GM12872 (cell line): ENCODE results near the gene SMOC2.

Experiments
- TF ChIP-seq, protein P1 (sequence below): IDR thresholded peaks from 3 replicates; pipeline ENCODE4 v1.5.1; 2011; ENCODE audit warnings: low read depth, mild to moderate bottlenecking, low read length, moderate library complexity; ENCODE audit not compliant: insufficient read depth

The SMOC2 gene

DNA sequence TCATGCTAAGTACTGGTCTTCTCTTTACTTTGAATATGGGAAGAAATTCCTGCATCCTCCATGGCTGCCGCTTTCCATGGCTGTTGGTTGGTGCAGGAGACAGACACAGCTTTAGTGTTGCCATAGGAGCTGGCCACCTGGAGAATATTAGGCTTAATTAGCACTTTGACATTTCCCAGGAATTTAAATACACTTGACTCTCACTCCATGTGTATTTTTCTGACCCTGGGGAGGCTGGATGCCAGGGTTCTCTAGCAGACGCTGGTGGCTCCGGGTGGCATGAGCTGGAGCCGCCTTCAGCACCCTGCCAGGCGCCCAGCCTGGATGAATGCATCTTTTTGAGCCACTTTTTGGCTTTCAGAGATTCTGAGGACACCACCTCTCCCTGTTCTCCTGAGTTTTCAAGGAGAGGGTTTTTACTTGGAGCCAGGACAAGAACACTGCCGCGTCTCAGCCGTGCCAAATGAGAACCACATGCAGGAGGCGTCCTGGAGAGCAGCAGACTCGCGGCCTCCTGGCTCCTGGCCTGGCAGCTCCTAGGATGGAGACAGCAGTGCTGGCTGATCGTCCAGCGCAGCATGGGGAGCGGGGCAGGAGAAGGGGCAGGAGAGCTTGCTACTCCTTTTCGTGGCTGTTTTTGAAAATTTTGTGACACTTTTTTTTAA lies 258.8 kb downstream of the SMOC2 start:
- TF ChIP-seq, protein P1, sequence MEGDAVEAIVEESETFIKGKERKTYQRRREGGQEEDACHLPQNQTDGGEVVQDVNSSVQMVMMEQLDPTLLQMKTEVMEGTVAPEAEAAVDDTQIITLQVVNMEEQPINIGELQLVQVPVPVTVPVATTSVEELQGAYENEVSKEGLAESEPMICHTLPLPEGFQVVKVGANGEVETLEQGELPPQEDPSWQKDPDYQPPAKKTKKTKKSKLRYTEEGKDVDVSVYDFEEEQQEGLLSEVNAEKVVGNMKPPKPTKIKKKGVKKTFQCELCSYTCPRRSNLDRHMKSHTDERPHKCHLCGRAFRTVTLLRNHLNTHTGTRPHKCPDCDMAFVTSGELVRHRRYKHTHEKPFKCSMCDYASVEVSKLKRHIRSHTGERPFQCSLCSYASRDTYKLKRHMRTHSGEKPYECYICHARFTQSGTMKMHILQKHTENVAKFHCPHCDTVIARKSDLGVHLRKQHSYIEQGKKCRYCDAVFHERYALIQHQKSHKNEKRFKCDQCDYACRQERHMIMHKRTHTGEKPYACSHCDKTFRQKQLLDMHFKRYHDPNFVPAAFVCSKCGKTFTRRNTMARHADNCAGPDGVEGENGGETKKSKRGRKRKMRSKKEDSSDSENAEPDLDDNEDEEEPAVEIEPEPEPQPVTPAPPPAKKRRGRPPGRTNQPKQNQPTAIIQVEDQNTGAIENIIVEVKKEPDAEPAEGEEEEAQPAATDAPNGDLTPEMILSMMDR = no peak

DNA sequence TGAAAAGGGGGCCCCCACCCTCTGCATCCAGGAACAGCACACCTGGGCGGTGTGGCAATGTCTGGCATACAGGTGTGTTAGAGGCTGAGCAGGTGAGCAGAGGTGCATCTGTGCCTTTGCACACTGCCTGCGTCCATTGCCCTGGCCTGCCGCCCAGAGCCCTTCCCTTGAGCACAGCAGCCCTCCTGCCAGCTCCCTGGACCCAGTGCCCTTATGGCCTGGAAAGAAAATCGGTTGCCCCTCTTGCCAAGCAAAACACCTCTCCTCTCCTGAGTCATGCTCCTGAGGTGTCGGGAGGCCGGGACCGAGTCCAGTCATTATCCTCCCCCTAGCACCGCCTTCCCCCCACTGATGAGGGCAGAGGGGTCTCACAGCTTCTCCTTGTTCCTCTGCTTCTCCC lies 259.9 kb downstream of the SMOC2 start:
- TF ChIP-seq, protein P1 = no peak

DNA sequence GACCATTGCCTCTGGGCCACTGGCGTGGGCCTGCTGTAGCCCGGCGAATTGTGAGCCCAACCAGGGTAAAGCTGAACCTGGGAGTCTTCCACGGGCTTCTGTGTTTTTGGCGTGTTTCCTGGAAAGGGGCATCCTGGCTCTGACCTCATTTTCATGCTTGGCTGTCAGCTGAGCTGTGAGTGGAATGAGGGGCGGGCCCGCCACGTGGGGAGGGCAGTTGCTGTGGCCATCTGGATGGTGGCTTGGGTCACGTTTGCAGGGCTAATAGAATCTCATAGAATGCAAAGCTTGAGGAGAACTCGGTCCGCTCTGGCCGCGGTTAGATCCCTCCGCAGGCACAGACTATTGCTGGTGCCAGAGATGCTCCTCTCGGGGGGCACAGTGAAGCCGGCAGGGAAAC lies 263.0 kb downstream of the SMOC2 start:
- TF ChIP-seq, protein P1 = no peak

DNA sequence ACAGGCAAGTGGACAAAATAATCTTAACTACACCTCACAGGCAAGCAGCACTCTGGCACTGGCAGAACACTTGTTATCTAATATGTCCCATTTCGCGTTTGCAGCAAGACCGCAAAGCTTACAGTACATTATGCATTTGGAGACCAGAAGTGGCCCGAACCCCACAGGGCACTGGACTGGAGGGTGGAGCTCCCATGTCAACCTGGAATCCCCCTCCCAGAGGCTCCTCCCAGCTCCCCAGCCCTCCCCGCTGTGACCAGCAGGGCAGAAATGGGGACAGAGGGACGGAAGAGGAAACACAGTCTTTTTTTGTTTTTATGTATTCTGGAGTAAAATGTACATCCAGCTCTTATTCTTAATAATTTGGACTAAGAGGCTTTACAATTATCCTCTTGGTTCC lies 263.7 kb downstream of the SMOC2 start:
- TF ChIP-seq, protein P1 = no peak

DNA sequence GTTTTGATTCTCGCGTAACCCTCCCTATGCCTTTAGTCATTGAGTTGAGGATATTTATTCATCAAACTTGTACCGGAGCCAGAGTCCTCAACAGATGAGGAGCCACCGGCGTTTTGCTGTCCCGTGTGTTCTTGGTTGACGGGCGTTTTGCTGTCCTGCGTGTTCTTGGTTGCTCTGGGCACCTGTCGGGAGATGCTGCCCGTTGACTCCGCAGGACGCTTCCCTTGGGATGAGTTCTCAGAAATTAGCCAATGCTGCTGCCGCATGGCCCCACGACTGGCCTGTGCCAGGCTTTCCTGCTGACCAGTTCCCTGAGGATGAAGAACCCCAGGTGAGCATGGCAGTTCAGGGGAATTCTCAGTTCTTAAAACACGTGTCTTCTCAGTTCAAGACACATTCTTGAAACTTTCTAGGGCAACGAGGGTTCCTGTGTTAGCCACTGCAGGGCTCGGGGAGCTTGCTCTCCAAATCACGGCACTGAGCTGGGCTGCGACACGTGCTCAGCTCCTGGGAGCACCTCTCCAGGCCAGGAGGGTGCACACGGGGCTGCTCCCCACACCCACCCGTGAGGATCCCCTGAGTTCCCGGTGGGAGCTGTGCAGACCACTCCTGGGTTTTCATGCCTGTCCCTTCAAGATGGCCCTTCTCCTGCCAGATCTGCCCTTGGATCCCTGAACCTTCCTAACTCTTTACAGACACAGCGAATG lies 265.6 kb downstream of the SMOC2 start:
- TF ChIP-seq, protein P1 = no peak

DNA sequence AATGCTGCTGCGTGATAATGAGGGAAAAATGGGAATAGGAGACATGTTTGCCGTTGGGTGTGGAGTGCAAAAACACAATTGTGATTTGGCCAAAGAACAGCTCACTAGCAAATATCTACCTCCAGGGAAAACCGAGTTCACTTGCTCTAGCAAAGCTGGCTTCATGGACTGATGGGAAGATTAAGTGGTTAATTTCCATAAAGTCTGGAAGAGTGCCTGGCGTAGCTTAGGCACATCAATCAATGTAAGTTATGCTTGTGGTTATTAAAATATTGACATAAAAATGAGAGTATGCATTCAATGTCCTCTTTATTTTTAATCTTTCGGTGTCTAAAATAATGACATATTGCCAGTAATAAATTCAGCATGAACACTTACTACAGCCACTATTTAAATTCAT lies 267.5 kb downstream of the SMOC2 start:
- TF ChIP-seq, protein P1 = no peak

DNA sequence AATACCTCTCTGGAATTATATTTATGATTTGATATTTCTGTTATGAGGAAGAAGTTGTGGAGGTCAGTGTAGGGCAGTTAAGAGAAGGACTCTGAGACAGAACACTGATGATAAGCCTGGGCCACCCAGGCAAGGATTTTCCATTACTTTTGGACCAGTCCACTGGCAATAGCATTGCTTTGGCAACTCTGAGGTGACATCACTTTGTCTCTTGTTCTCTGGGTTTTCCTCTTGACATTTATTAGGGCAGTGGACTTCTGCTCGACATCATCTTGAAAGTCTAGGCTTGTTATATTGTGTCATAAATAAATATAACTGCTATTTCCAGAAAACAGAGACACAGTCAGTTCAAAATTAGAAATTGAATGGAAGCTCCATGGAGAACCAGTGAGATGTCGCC lies 268.0 kb downstream of the SMOC2 start:
- TF ChIP-seq, protein P1 = no peak
